ENCODE results near the gene KL.

DNA sequence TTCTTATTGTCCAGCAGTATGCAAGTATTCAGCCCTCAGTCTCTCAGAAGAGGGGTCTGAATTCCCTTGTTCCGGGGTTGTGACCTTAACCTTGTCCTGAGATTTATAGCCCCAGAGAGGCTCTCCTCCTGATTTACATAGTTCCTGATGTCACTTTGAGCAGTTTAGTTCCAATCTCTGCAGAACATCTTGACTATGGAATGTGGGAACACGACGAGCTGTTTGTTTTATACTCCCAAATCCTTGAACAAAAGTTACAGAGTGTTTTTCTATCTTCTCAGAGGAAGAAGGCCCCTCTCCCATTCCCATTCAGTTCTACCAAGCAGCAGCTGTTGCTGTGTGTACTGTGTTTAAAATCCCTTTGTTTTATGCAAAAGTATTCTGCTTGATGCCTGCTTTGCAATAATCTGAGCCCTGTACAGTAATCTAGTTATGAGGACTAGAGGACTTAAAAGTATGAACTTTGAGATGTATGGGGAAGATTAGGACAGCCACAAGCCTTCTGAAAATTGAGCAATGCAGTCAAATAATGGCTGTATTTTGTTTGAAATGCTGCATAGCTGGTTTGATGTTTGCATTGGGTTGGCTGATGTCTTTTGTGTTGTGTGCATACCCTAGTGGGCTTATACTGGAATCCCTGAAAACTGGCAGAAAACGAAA is 74.7 kb downstream of the KL start:
- TF ChIP-seq TAF1 (IDR thresholded peaks at IDR 0.05; ENCODE audit: borderline replicate concordance, low read depth, low read length) (no peak), MXI1 (IDR thresholded peaks at IDR 0.05; ENCODE audit: low read depth, low read length) (no peak), YY1 (IDR thresholded peaks at IDR 0.05; ENCODE audit: low read depth) (no peak), POLR2AphosphoS5 (IDR thresholded peaks at IDR 0.05; ENCODE audit: low read depth, low read length) (no peak), GABPA (IDR thresholded peaks at IDR 0.05; ENCODE audit: low read depth) (no peak), EZH2phosphoT487 (IDR thresholded peaks at IDR 0.05; ENCODE audit: borderline replicate concordance, low read depth) (no peak), RCOR1 (IDR thresholded peaks at IDR 0.05; ENCODE audit: low read length) (no peak)
- TF ChIP-seq, protein P1, sequence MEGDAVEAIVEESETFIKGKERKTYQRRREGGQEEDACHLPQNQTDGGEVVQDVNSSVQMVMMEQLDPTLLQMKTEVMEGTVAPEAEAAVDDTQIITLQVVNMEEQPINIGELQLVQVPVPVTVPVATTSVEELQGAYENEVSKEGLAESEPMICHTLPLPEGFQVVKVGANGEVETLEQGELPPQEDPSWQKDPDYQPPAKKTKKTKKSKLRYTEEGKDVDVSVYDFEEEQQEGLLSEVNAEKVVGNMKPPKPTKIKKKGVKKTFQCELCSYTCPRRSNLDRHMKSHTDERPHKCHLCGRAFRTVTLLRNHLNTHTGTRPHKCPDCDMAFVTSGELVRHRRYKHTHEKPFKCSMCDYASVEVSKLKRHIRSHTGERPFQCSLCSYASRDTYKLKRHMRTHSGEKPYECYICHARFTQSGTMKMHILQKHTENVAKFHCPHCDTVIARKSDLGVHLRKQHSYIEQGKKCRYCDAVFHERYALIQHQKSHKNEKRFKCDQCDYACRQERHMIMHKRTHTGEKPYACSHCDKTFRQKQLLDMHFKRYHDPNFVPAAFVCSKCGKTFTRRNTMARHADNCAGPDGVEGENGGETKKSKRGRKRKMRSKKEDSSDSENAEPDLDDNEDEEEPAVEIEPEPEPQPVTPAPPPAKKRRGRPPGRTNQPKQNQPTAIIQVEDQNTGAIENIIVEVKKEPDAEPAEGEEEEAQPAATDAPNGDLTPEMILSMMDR (IDR thresholded peaks at IDR 0.05) = no peak

Data from SK-N-SH (cell line).